Neural progenitor cell (in vitro differentiated cells): ENCODE results near the gene FAM90A26.
"Not testable (repeated sequence)": the region's sequence is repeated elsewhere in the genome, so short reads cannot be mapped to it uniquely, and the experiment has no call there.

ENCODE experiments used
- EZH2 ChIP-seq: fragments of 200-600 bp; sonication (generic); IDR thresholded peaks from 2 replicates; pipeline ENCODE4 v1.6.1; 2017; ENCODE audit warnings: antibody characterized with exemption, mild to moderate bottlenecking, moderate library complexity
- TF ChIP-seq, protein P1 (sequence below): fragments of 200-600 bp; sonication (generic); IDR thresholded peaks from 2 replicates; pipeline ENCODE4 v1.5.1; 2017; ENCODE audit warnings: antibody characterized with exemption, mild to moderate bottlenecking

DNA sequence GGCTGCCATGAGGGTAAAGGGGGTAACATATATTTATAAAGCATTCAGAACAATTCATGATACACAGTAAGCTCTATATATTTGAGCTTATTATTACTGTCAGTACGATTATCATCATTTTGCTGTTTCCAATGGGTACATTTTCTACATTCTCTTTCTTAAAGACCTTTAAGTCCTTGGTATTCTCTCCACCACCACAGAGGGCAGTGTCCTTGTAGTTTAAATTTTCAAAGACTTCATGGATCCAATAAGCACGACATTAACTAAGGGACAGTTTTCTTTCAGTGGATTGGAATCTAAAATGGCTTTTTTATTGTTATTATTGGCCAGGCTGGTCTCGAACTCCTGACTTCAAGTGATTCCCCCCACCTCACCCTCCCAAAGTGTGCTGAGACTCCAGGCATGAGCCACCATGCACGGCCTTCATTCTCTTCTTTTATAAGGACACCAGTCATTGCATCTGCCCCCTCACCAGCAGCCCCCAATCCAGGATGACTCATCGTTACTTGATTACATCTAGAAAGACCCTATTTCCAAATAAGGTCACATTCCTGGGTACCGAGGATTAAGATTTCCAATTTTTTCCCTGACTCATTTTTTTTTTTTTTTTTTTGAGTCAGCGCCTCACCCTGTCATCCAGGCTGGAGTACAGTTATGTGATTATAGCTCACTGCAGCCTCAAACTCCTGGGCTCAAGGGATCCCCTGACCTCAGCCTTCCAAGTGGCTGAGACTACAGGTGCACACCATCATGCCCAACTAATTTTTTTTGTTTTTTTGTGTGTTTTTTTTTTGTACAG is 21.4 kb upstream of the FAM90A26 start:
- TF ChIP-seq, protein P1, sequence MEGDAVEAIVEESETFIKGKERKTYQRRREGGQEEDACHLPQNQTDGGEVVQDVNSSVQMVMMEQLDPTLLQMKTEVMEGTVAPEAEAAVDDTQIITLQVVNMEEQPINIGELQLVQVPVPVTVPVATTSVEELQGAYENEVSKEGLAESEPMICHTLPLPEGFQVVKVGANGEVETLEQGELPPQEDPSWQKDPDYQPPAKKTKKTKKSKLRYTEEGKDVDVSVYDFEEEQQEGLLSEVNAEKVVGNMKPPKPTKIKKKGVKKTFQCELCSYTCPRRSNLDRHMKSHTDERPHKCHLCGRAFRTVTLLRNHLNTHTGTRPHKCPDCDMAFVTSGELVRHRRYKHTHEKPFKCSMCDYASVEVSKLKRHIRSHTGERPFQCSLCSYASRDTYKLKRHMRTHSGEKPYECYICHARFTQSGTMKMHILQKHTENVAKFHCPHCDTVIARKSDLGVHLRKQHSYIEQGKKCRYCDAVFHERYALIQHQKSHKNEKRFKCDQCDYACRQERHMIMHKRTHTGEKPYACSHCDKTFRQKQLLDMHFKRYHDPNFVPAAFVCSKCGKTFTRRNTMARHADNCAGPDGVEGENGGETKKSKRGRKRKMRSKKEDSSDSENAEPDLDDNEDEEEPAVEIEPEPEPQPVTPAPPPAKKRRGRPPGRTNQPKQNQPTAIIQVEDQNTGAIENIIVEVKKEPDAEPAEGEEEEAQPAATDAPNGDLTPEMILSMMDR = not testable (repeated sequence)
- not testable (repeated sequence) for TF ChIP-seq EZH2
